Uterus (tissue), 2 donors: ENCODE data around the gene MYO16.

Experiments used
- POLR2A ChIP-seq, 2 donors: fragments of 450-650 bp; IDR thresholded peaks; one replicate each; pipeline ENCODE4 v1.6.1; 2016; ENCODE audit warnings: antibody characterized with exemption in 2 of 2, mild to moderate bottlenecking in 1 of 2, moderate library complexity in 1 of 2
- TF ChIP-seq, protein P1 (sequence below), 4 experiments: fragments of 200-600 bp in 2 of 4; fragments of 450-650 bp in 2 of 4; sonication (generic) in 2 of 4; IDR thresholded peaks; one replicate each; pipeline ENCODE4 v1.5.1; 2016 to 2019; ENCODE audit warnings: antibody characterized with exemption in 4 of 4, mild to moderate bottlenecking in 2 of 4, moderate library complexity in 1 of 4

DNA sequence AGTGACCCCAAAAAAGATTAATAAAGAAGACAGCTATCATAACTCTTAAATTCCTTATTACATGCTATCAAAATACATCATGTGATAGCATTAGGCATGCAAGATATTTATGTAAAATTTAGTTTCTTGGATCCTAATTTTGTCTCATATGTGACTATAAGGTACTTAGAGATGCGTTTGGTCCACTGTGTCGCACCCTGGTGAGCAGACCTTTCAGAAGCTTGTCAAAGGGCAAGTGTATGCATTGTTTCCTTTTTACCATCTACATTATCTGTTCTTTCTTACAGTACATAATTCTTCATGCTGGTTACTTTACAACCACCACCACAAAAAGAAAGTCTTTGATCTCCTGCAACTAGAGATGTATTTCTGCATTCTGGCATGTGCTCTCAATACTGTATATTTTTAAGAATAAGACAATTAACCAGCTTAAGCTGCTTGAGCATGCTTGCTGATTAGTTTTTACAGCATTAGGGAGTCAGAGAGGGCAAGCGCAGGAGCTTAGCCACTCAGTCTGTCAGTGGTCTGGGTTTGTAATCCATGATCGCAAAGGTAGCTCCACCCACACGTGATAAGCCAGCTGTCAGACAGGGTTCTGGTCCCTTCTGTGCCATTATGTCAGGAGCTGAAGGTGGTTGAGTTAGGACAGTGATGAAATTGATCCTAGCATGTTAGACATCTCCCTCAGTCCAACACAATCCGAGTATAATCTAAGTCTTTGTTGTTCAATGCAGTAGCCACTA lies 500.9 kb downstream of the MYO16 start:
- TF ChIP-seq, protein P1, sequence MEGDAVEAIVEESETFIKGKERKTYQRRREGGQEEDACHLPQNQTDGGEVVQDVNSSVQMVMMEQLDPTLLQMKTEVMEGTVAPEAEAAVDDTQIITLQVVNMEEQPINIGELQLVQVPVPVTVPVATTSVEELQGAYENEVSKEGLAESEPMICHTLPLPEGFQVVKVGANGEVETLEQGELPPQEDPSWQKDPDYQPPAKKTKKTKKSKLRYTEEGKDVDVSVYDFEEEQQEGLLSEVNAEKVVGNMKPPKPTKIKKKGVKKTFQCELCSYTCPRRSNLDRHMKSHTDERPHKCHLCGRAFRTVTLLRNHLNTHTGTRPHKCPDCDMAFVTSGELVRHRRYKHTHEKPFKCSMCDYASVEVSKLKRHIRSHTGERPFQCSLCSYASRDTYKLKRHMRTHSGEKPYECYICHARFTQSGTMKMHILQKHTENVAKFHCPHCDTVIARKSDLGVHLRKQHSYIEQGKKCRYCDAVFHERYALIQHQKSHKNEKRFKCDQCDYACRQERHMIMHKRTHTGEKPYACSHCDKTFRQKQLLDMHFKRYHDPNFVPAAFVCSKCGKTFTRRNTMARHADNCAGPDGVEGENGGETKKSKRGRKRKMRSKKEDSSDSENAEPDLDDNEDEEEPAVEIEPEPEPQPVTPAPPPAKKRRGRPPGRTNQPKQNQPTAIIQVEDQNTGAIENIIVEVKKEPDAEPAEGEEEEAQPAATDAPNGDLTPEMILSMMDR (IDR thresholded peaks at IDR 0.05) = no peak
- no peak for TF ChIP-seq POLR2A (IDR thresholded peaks at IDR 0.05)
